Measurements from ENCODE around the gene SLC22A4. TPM values are rescaled to one million over a fixed set of nuclear protein-coding genes. Genes with fewer than 3 reads are reported as not detected.
A peak's percentile ranks its signal among the peaks of the same experiment; 100 is the strongest.

Gene SLC22A4
- total RNA-seq, 2 donors from 2014 or later: 1.3 to 8.3 TPM

- Histone ChIP-seq H3K36me3 (peaks cover 9% of the 10 kb centered on the region), H3K9me3 (no peaks in the 10 kb centered on the region), H3K9ac (ENCODE audit: low read depth in 2 of 2, low read length in 2 of 2) (no peak overlapping the region), H3K4me1 (no peaks in the 10 kb centered on the region), H3K27ac (no peak overlapping the region), H3K27me3 (no peaks in the 10 kb centered on the region), H3K4me3 (no peak overlapping the region)
- intact Hi-C loops (cut with DNase I): no loop called here
- no peak for DNase-seq
- no peak for TF ChIP-seq CTCF (IDR thresholded peaks at IDR 0.05)
These were observed 50.8 kb downstream of the SLC22A4 start for GRCh38 chr5:132344775-132345514.

GRCh38 chr5:132353486-132353995 is 59.3 kb downstream of the SLC22A4 start:
- Histone ChIP-seq H3K27ac (no peak overlapping the region), H3K4me3 (no peak overlapping the region), H3K9me3 (no peaks in the 10 kb centered on the region), H3K4me1 (peaks cover 11% of the 10 kb centered on the region), H3K27me3 (no peaks in the 10 kb centered on the region), H3K36me3 (peaks cover 9% of the 10 kb centered on the region), H3K9ac (ENCODE audit: low read depth in 2 of 2, low read length in 2 of 2) (no peak overlapping the region)
- intact Hi-C loops (cut with DNase I): no loop called here
- no peak for DNase-seq
- TF ChIP-seq CTCF (IDR thresholded peaks at IDR 0.05): no peak

- peaks cover under 1% of the 10 kb centered on the region for H3K36me3 ChIP-seq
- peaks cover 11% of the 10 kb centered on the region for H3K4me1 ChIP-seq
- TF ChIP-seq CTCF (IDR thresholded peaks at IDR 0.05): no peak
- H3K27ac ChIP-seq: peak overlapping the region; percentile 25
- peak overlapping the region; percentile 27 to 35 for H3K9ac ChIP-seq (ENCODE audit: low read depth in 2 of 2, low read length in 2 of 2)
- H3K27me3 ChIP-seq: no peaks in the 10 kb centered on the region
- intact Hi-C loops (cut with DNase I): no loop called here
- peak; percentile 57 for DNase-seq
- no peak overlapping the region for H3K4me3 ChIP-seq
- no peaks in the 10 kb centered on the region for H3K9me3 ChIP-seq
These were observed 60.4 kb downstream of the SLC22A4 start for GRCh38 chr5:132354381-132355139.

GRCh38 chr5:132355140-132355765 is 61.1 kb downstream of the SLC22A4 start:
- H3K27me3 ChIP-seq: no peaks in the 10 kb centered on the region
- intact Hi-C loops (cut with DNase I): no loop called here
- H3K4me1 ChIP-seq: peaks cover 11% of the 10 kb centered on the region
- no peak for DNase-seq
- H3K9ac ChIP-seq (ENCODE audit: low read depth in 2 of 2, low read length in 2 of 2): peak overlapping the region; percentile 27 to 35
- H3K27ac ChIP-seq: peak overlapping the region; percentile 24
- no peaks in the 10 kb centered on the region for H3K36me3 ChIP-seq
- no peak overlapping the region for H3K4me3 ChIP-seq
- H3K9me3 ChIP-seq: no peaks in the 10 kb centered on the region
- no peak for TF ChIP-seq CTCF (IDR thresholded peaks at IDR 0.05)

GRCh38 chr5:132358775-132359174 is 64.6 kb downstream of the SLC22A4 start:
- no peak for DNase-seq

More at GRCh38 chr5:132358775-132359174, 64.6 kb downstream of the SLC22A4 start:
- peaks cover 11% of the 10 kb centered on the region for H3K4me1 ChIP-seq
- H3K36me3 ChIP-seq: no peaks in the 10 kb centered on the region
- peak overlapping the region in 1 of 2 donors; percentile 64 for H3K9ac ChIP-seq (ENCODE audit: low read depth in 2 of 2, low read length in 2 of 2)
- no peak for TF ChIP-seq CTCF (IDR thresholded peaks at IDR 0.05)
- H3K27me3 ChIP-seq: no peaks in the 10 kb centered on the region
- no peak overlapping the region for H3K4me3 ChIP-seq
- H3K27ac ChIP-seq: peak overlapping the region; percentile 70
- intact Hi-C loops (cut with DNase I): no loop called here
- H3K9me3 ChIP-seq: no peaks in the 10 kb centered on the region
